H9 (cell line): ENCODE results near the gene SLC25A41. TPM values are rescaled to one million over a fixed set of nuclear protein-coding genes. Genes with fewer than 3 reads are reported as not detected.

Source experiments
- DNase-seq: peaks from one replicate; pipeline ENCODE4 v3.0.0-alpha.2; 2017
- H2AFZ ChIP-seq: one replicate; pipeline ENCODE4 v1.6.1; 2013; ENCODE audit warnings: mild to moderate bottlenecking, low read length, control low read depth, moderate library complexity
- H2AK5ac ChIP-seq: 2 replicates; pipeline ENCODE4 v1.6.1; 2013; ENCODE audit warnings: low read length, control low read depth, mixed read lengths; ENCODE audit not compliant: insufficient read length
- H2BK120ac ChIP-seq: one replicate; pipeline ENCODE4 v1.6.1; 2013; ENCODE audit warnings: low read depth, mild to moderate bottlenecking, low read length, control low read depth, inconsistent platforms; ENCODE audit not compliant: poor library complexity, severe bottlenecking
- H2BK12ac ChIP-seq: 2 replicates; pipeline ENCODE4 v1.6.1; 2013; ENCODE audit warnings: low read length, control low read depth, mixed read lengths, low read depth; ENCODE audit not compliant: insufficient read length
- H2BK15ac ChIP-seq: 2 replicates; pipeline ENCODE4 v1.6.1; 2013; ENCODE audit warnings: low read depth, low read length, control low read depth
- H2BK20ac ChIP-seq: one replicate; pipeline ENCODE4 v1.6.1; 2013; ENCODE audit warnings: low read depth, mild to moderate bottlenecking, low read length, control low read depth, inconsistent platforms; ENCODE audit not compliant: poor library complexity, severe bottlenecking
- H2BK5ac ChIP-seq: 2 replicates; pipeline ENCODE4 v1.6.1; 2013; ENCODE audit warnings: low read length, control low read depth, mixed read lengths; ENCODE audit not compliant: insufficient read length
- H3K14ac ChIP-seq: 2 replicates; pipeline ENCODE4 v1.6.1; 2013; ENCODE audit warnings: low read length, control low read depth; ENCODE audit not compliant: insufficient read depth
- H3K18ac ChIP-seq: 2 replicates; pipeline ENCODE4 v1.6.1; 2013; ENCODE audit warnings: low read depth, mild to moderate bottlenecking, mixed read lengths, low read length, control low read depth; ENCODE audit not compliant: insufficient read length
- H3K23ac ChIP-seq: 2 replicates; pipeline ENCODE4 v1.6.1; 2013; ENCODE audit warnings: low read length, control low read depth, mixed read lengths, low read depth; ENCODE audit not compliant: insufficient read length
- H3K23me2 ChIP-seq: 2 replicates; pipeline ENCODE4 v1.6.1; 2013; ENCODE audit warnings: low read depth, mild to moderate bottlenecking, mixed read lengths, low read length, control low read depth; ENCODE audit not compliant: insufficient read length, poor library complexity, severe bottlenecking
- H3K27ac ChIP-seq: 2 replicates; pipeline ENCODE4 v1.5.1; 2013; ENCODE audit warnings: low read length, control low read depth, mixed read lengths, low read depth; ENCODE audit not compliant: insufficient read length
- H3K27me3 ChIP-seq: 2 replicates; pipeline ENCODE4 v1.6.1; 2013; ENCODE audit warnings: low read length, control low read depth, inconsistent platforms; ENCODE audit not compliant: insufficient read depth
- H3K4ac ChIP-seq: 2 replicates; pipeline ENCODE4 v1.6.1; 2013; ENCODE audit warnings: low read depth, mild to moderate bottlenecking, control low read depth, inconsistent platforms, low read length, moderate library complexity
- H3K4me1 ChIP-seq: 2 replicates; pipeline ENCODE4 v1.6.1; 2013; ENCODE audit warnings: low read length, control low read depth, inconsistent platforms; ENCODE audit not compliant: insufficient read depth
- H3K4me2 ChIP-seq: 2 replicates; pipeline ENCODE4 v1.6.1; 2013; ENCODE audit warnings: low read length, control low read depth, mixed read lengths; ENCODE audit not compliant: insufficient read length, insufficient read depth
- H3K56ac ChIP-seq: 2 replicates; pipeline ENCODE4 v1.6.1; 2013; ENCODE audit warnings: low read depth, mild to moderate bottlenecking, mixed read lengths, low read length, control low read depth; ENCODE audit not compliant: insufficient read length
- H3K79me1 ChIP-seq: 2 replicates; pipeline ENCODE4 v1.6.1; 2013; ENCODE audit warnings: low read depth, mild to moderate bottlenecking, moderate library complexity, low read length, control low read depth, inconsistent platforms; ENCODE audit not compliant: insufficient read depth, poor library complexity, severe bottlenecking
- H3K79me2 ChIP-seq: 2 replicates; pipeline ENCODE4 v1.6.1; 2013; ENCODE audit warnings: low read length, control low read depth, inconsistent platforms; ENCODE audit not compliant: insufficient read depth
- H3K9ac ChIP-seq: 2 replicates; pipeline ENCODE4 v1.6.1; 2013; ENCODE audit warnings: low read length, control low read depth, mixed read lengths; ENCODE audit not compliant: insufficient read length; ENCODE audit errors: extremely low read depth
- H3K9me3 ChIP-seq: one replicate; pipeline ENCODE4 v1.6.1; 2013; ENCODE audit warnings: low read depth, low read length, inconsistent platforms; ENCODE audit not compliant: control insufficient read depth
- H3T11ph ChIP-seq: one replicate; pipeline ENCODE4 v1.6.1; 2013; ENCODE audit warnings: mild to moderate bottlenecking, low read length, control low read depth, inconsistent platforms
- H4K20me1 ChIP-seq: one replicate; pipeline ENCODE4 v1.6.1; 2013; ENCODE audit not compliant: control insufficient read depth, insufficient read length, insufficient read depth
- H4K5ac ChIP-seq: 2 replicates; pipeline ENCODE4 v1.6.1; 2013; ENCODE audit warnings: low read depth, mild to moderate bottlenecking, mixed read lengths, low read length, control low read depth; ENCODE audit not compliant: insufficient read length
- H4K8ac ChIP-seq: replicated peaks from 2 replicates; pipeline ENCODE4 v1.6.1; 2013; ENCODE audit warnings: low read length, control low read depth, mixed read lengths, low read depth; ENCODE audit not compliant: insufficient read length
- H4K91ac ChIP-seq: 2 replicates; pipeline ENCODE4 v1.6.1; 2013; ENCODE audit warnings: low read depth, mild to moderate bottlenecking, moderate library complexity, mixed read lengths, low read length, control low read depth; ENCODE audit not compliant: insufficient read length
- H3K27ac Mint-ChIP-seq, 3 experiments: 2 replicates in 2 of 3; 3 replicates in 1 of 3; pipeline ENCODE4 v1.8.0; 2020 to 2021; ENCODE audit warnings: mixed read lengths in 3 of 3, mild to moderate bottlenecking in 1 of 3, moderate library complexity in 1 of 3
- H3K27me3 Mint-ChIP-seq: 2 replicates; pipeline ENCODE4 v1.8.0; 2021; ENCODE audit warnings: low read depth, mild to moderate bottlenecking, moderate library complexity, mixed read lengths
- H3K36me3 Mint-ChIP-seq, 3 experiments: 2 replicates in 2 of 3; 3 replicates in 1 of 3; pipeline ENCODE4 v1.8.0; 2020 to 2021; ENCODE audit warnings: low read depth in 3 of 3, mixed read lengths in 3 of 3; ENCODE audit not compliant: insufficient read depth in 1 of 3
- H3K4me1 Mint-ChIP-seq, 2 experiments: 2 replicates each; pipeline ENCODE4 v1.8.0; 2020; ENCODE audit warnings: mixed read lengths in 2 of 2
- H3K4me3 Mint-ChIP-seq, 2 experiments: 2 replicates in 1 of 2; 3 replicates in 1 of 2; pipeline ENCODE4 v1.8.0; 2020 to 2021; ENCODE audit warnings: mild to moderate bottlenecking in 2 of 2, mixed read lengths in 2 of 2, moderate library complexity in 1 of 2
- H3K9me3 Mint-ChIP-seq, 2 experiments: 2 replicates in 1 of 2; 3 replicates in 1 of 2; pipeline ENCODE4 v1.8.0; 2020; ENCODE audit warnings: mild to moderate bottlenecking in 2 of 2, mixed read lengths in 2 of 2, moderate library complexity in 1 of 2
- CTCF ChIP-seq: fragments of 200-600 bp; sonication (generic); conservative IDR thresholded peaks from 3 replicates; pipeline ENCODE4 v1.8.0; 2021; ENCODE audit warnings: antibody characterized with exemption, mild to moderate bottlenecking
- WGBS: extraction: QIAGEN DNeasy Blood & Tissue Kit; methylation state at CpG from one replicate; pipeline ENCODE4 v1.1.7; 2013; ENCODE audit warnings: missing lambda C conversion rate, low lambda C conversion rate, mixed read lengths; ENCODE audit not compliant: insufficient read length; ENCODE audit errors: extremely low coverage; 5-methylcytosine and 5-hydroxymethylcytosine counted together
- total RNA-seq: library from RNA; stranded (reverse); gene quantifications from 2 replicates; pipeline ENCODE4 v1.2.1, GENCODE V29; 2021

The SLC25A41 gene
- total RNA-seq, 1 experiment from 2014 or later: 0.20 TPM

DNA sequence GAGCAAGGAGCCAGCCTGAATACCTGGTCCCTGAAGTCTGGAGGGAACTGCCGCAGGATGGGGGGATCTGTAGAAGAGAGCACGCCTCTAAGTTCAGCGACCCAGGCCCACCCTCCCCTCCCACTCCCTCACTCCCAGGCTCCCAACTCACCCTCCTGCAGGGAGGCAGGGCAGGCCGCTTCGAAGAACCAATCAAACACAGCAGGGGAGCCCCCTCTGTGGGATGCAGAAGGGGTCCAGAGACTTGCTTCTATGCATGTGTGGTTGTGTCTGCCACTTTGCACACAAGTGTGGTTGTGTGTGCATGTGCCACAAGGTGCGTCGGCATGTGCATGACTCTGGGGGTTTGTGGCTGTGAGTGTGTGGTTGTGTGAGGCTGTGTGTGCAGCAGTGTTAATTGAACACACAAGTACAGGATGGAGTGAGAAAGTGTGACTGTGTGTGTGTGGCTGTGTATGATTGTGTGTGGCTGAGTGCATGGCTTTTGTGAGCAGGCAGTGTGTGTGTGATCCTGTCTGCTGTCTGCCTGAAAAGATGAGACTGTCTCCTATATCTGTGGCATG lies 46.4 kb upstream of the SLC25A41 start:
- Mint-ChIP-seq H3K4me1 (peaks cover 9 to 15% of the 10 kb centered on the region in 2 experiments), H3K27ac (no peak overlapping the region), H3K4me3 (no peak overlapping the region), H3K36me3 (no peaks in the 10 kb centered on the region), H3K27me3 (peaks cover 13% of the 10 kb centered on the region), H3K9me3 (no peaks in the 10 kb centered on the region)
- Histone ChIP-seq H4K5ac (no peak overlapping the region), H3K79me1 (no peaks in the 10 kb centered on the region), H4K91ac (no peak overlapping the region), H3K9ac (no peak overlapping the region), H4K20me1 (no peaks in the 10 kb centered on the region), H3K18ac (no peak overlapping the region), H3K56ac (no peak overlapping the region), H2AFZ (no peak overlapping the region), H3K27ac (no peak overlapping the region), H3K14ac (no peak overlapping the region), H3K4ac (no peak overlapping the region), H2BK15ac (no peak overlapping the region), H3K79me2 (no peaks in the 10 kb centered on the region), H4K8ac (no peak overlapping the region), H2BK20ac (no peak overlapping the region), H3T11ph (no peak overlapping the region), H3K9me3 (no peaks in the 10 kb centered on the region), H2BK12ac (no peak overlapping the region), H3K23ac (no peak overlapping the region), H2AK5ac (no peak overlapping the region), H3K4me1 (no peaks in the 10 kb centered on the region), H3K27me3 (no peaks in the 10 kb centered on the region; the same call in 1 of the 2 replicates), H2BK120ac (no peak overlapping the region), H2BK5ac (no peak overlapping the region), H3K23me2 (peaks cover 13% of the 10 kb centered on the region), H3K4me2 (no peak overlapping the region)
- DNase-seq: no peak
- WGBS: no CpG with 5 or more reads among the region's 7 CpGs
- no peak for TF ChIP-seq CTCF
